Type B pancreatic cell (in vitro differentiated cells): ENCODE results near the gene HELZ. TPM values are rescaled to one million over a fixed set of nuclear protein-coding genes. Genes with fewer than 3 reads are reported as not detected.

ENCODE experiments used
- DNase-seq: peaks from one replicate; pipeline ENCODE4 v3.0.0; 2021; ENCODE audit warnings: mixed read lengths; ENCODE audit not compliant: unreplicated experiment; ENCODE audit errors: extremely low spot score
- H3K27ac Mint-ChIP-seq: 2 replicates; pipeline ENCODE4 v1.8.0; 2021; ENCODE audit warnings: mild to moderate bottlenecking, mixed read lengths
- H3K27me3 Mint-ChIP-seq: 2 replicates; pipeline ENCODE4 v1.8.0; 2021; ENCODE audit warnings: mixed read lengths
- H3K36me3 Mint-ChIP-seq: 2 replicates; pipeline ENCODE4 v1.8.0; 2021; ENCODE audit warnings: mixed read lengths
- H3K4me1 Mint-ChIP-seq: one replicate; pipeline ENCODE4 v1.8.0; 2021; ENCODE audit warnings: mixed read lengths; ENCODE audit not compliant: unreplicated experiment
- H3K4me3 Mint-ChIP-seq: 2 replicates; pipeline ENCODE4 v1.8.0; 2021; ENCODE audit warnings: mild to moderate bottlenecking, mixed read lengths
- H3K9me3 Mint-ChIP-seq: 2 replicates; pipeline ENCODE4 v1.8.0; 2021; ENCODE audit warnings: mixed read lengths
- CTCF ChIP-seq: fragments of 200-600 bp; sonication (generic); conservative IDR thresholded peaks from 2 replicates; pipeline ENCODE4 v1.5.0; 2021; ENCODE audit warnings: antibody characterized with exemption, mild to moderate bottlenecking
- total RNA-seq: library from RNA; stranded (reverse); gene quantifications from 2 replicates; pipeline ENCODE4 v1.2.1, GENCODE V29; 2021; ENCODE audit warnings: low replicate concordance

The HELZ gene
- total RNA-seq, 1 donor from 2014 or later = 55.1 TPM

DNA sequence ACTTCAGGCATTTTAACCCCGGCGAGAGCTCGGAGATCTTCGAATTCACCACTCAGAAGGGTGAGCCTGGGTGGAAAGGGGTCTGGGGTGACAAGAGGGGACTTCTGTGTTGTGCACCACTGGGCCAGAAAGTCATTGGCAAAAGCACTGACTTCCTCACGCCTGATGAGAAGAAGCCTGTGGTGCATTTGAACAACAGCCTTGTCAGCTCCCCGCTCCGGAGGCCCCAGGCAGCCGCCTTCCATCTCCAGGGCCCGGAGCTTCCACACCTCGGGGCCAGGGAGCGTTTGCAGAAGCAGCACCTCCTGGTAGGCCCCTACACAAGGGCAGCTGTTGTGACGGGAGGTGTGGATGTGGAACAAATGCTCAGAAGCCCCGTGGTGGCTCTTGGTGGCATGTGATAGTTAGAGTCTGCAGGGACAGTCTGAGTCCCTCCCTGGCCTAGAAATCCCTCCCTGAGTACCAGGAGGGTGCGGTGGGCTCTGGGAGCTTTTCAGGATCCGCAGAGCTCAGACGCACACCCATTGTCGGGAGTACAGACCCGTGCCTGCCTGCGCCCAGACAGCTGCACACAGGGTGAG lies 190.9 kb downstream of the HELZ start:
- peak; percentile 62 for DNase-seq
- Mint-ChIP-seq H3K4me3 (no peak overlapping the region), H3K4me1 (no peaks in the 10 kb centered on the region), H3K36me3 (no peaks in the 10 kb centered on the region), H3K9me3 (peaks cover 1% of the 10 kb centered on the region), H3K27ac (no peak overlapping the region), H3K27me3 (no peaks in the 10 kb centered on the region)
- TF ChIP-seq CTCF = no peak

GRCh38 chr17:67053438-67054000 lies 191.5 kb downstream of the HELZ start:
- DNase-seq = no peak
- no peak overlapping the region for H3K4me3 Mint-ChIP-seq
- no peak for TF ChIP-seq CTCF
- H3K4me1 Mint-ChIP-seq = no peaks in the 10 kb centered on the region
- H3K36me3 Mint-ChIP-seq = no peaks in the 10 kb centered on the region
- no peak overlapping the region for H3K27ac Mint-ChIP-seq
- peaks cover 7% of the 10 kb centered on the region for H3K9me3 Mint-ChIP-seq
- no peaks in the 10 kb centered on the region for H3K27me3 Mint-ChIP-seq

DNA sequence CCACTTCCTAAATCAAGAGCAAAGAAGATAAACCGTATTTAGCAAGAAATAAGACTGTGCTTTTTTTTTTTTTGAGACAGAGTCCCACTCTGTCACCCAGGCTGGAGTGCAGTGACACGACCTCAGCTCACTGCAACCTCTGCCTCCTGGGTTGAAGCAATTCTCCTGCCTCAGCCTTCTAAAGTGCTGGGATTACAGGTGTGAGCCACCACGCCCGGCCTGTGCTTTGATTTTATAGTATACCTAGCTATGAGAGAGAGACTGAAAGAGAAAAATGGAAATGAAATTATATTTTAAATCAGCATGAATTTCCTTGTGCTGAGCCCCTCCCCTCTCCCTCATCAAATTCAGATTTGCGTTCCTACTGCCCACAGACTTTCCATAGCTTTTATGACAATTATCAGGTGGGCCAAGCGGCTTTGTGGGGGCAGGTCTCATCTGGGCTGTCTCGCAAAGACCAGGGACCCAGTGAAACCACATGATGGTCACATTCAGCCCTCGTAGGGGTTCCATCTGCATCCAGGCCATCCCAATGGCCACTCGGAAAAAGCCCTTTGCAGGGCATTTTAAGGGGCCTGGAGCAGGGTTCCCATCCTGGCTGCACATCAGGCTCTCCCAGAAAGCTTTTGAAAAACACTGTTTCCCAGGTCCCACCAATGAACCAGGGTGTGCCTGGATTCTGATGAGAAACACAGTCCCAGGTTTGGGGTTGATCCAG lies 192.1 kb downstream of the HELZ start:
- no peaks in the 10 kb centered on the region for H3K27me3 Mint-ChIP-seq
- H3K4me3 Mint-ChIP-seq = no peak overlapping the region
- TF ChIP-seq CTCF = no peak
- H3K27ac Mint-ChIP-seq = no peak overlapping the region
- no peaks in the 10 kb centered on the region for H3K36me3 Mint-ChIP-seq
- no peaks in the 10 kb centered on the region for H3K4me1 Mint-ChIP-seq
- DNase-seq = no peak
- H3K9me3 Mint-ChIP-seq = peaks cover 8% of the 10 kb centered on the region

DNA sequence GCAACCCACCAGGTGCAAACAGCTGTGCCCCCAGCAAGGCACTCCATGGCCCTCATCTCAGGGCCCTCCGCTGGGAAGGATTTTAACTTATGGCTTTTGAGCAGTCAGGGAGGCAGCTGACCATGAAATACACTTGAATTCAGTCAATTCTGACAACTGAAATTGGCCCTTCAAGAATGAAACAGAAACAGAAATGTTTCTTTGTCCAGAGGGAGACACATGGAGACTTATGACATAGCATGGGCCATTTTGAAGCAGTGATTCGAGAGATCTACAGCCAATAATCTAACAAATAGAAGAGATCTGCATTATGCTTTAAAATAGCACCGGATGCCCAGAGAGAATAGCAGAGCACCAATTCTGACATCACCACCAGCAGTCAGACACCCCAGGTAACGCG lies 193.2 kb downstream of the HELZ start:
- Mint-ChIP-seq H3K4me1 (no peaks in the 10 kb centered on the region), H3K4me3 (no peak overlapping the region), H3K9me3 (peaks cover 8% of the 10 kb centered on the region)

GRCh38 chr17:67051155-67051538 lies 193.8 kb downstream of the HELZ start:
- Mint-ChIP-seq H3K36me3 (no peaks in the 10 kb centered on the region), H3K4me3 (no peak overlapping the region), H3K27me3 (no peaks in the 10 kb centered on the region), H3K9me3 (peaks cover 8% of the 10 kb centered on the region), H3K27ac (no peak overlapping the region), H3K4me1 (no peaks in the 10 kb centered on the region)
- DNase-seq = no peak
- no peak for TF ChIP-seq CTCF

More for the DNA sequence above, 193.2 kb downstream of the HELZ start:
- H3K36me3 Mint-ChIP-seq = no peaks in the 10 kb centered on the region
- no peak overlapping the region for H3K27ac Mint-ChIP-seq
- H3K27me3 Mint-ChIP-seq = no peaks in the 10 kb centered on the region
- no peak for TF ChIP-seq CTCF
- no peak for DNase-seq
